Esophagus muscularis mucosa (tissue), 4 donors: ENCODE results near the gene FYCO1.

Source experiments
- EP300 ChIP-seq: sonication (generic); formaldehyde crosslinking; IDR thresholded peaks from one replicate; pipeline ENCODE4 v1.6.1; 2017; ENCODE audit warnings: antibody characterized with exemption
- POLR2A ChIP-seq: fragments of 450-650 bp; IDR thresholded peaks from one replicate; pipeline ENCODE4 v1.6.1; 2017; ENCODE audit warnings: antibody characterized with exemption, moderate library complexity, mild to moderate bottlenecking, low read depth
- POLR2AphosphoS5 ChIP-seq, 2 donors: sonication (generic); formaldehyde crosslinking; IDR thresholded peaks; one replicate each; pipeline ENCODE4 v1.6.1; 2017; ENCODE audit warnings: antibody characterized with exemption in 2 of 2
- TF ChIP-seq, protein P1 (sequence below), 3 experiments: fragments of 200-600 bp in 2 of 3; fragments of 450-650 bp in 1 of 3; sonication (generic) in 2 of 3; IDR thresholded peaks; one replicate each; pipeline ENCODE4 v1.5.1; 2017 to 2019; ENCODE audit warnings: antibody characterized with exemption in 3 of 3, mild to moderate bottlenecking in 2 of 3, moderate library complexity in 1 of 3

DNA sequence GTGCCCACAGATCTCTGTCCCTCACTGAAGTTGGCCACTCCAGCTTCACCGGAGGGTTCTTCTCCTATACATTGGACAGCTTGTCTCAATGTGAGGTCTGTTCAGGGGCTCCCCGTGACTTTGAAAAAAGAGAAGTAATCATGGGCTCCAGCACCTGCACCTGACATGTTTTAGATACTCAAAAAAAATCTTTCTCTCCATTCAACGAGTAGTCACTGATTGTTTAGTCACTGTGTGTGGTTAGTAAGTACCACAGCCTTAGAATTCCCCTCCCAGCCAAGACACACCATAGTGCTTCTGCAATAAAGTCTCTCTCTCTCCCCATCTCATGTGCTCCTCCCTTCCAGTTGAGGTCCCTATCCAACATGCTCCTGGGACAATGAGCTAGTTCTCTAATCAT, 90.7 kb downstream of the FYCO1 start:
- TF ChIP-seq POLR2AphosphoS5 (IDR thresholded peaks at IDR 0.05) (no peak), POLR2A (no peak), EP300 (no peak)
- TF ChIP-seq, protein P1, sequence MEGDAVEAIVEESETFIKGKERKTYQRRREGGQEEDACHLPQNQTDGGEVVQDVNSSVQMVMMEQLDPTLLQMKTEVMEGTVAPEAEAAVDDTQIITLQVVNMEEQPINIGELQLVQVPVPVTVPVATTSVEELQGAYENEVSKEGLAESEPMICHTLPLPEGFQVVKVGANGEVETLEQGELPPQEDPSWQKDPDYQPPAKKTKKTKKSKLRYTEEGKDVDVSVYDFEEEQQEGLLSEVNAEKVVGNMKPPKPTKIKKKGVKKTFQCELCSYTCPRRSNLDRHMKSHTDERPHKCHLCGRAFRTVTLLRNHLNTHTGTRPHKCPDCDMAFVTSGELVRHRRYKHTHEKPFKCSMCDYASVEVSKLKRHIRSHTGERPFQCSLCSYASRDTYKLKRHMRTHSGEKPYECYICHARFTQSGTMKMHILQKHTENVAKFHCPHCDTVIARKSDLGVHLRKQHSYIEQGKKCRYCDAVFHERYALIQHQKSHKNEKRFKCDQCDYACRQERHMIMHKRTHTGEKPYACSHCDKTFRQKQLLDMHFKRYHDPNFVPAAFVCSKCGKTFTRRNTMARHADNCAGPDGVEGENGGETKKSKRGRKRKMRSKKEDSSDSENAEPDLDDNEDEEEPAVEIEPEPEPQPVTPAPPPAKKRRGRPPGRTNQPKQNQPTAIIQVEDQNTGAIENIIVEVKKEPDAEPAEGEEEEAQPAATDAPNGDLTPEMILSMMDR (IDR thresholded peaks at IDR 0.05), result no peak
